SU-DHL-6 (cell line): ENCODE measurements around the gene SULT1A1.

ENCODE experiments used
- H2AFZ ChIP-seq: fragments of 200-600 bp; sonication (generic); 2 replicates; pipeline ENCODE4 v1.6.1; 2014; ENCODE audit warnings: low read depth, mild to moderate bottlenecking, moderate library complexity, mixed read lengths, antibody characterized with exemption, low read length; ENCODE audit not compliant: severe bottlenecking
- H3F3A ChIP-seq: fragments of 200-600 bp; shearing (Covaris generic); 2 replicates; pipeline ENCODE4 v1.6.0; 2016; ENCODE audit warnings: antibody characterized with exemption, mild to moderate bottlenecking; ENCODE audit not compliant: insufficient read depth
- H3K27ac ChIP-seq: fragments of 200-600 bp; sonication (generic); 2 replicates; pipeline ENCODE4 v1.5.1; 2016; ENCODE audit warnings: low read depth, mild to moderate bottlenecking, low read length, moderate library complexity, mixed read lengths
- H3K27me3 ChIP-seq: fragments of 200-600 bp; sonication (generic), shearing (Covaris generic); 2 replicates; pipeline ENCODE4 v1.6.0; 2014; ENCODE audit warnings: mild to moderate bottlenecking, low read length
- H3K36me3 ChIP-seq: fragments of 200-600 bp; sonication (generic); 2 replicates; pipeline ENCODE4 v1.6.1; 2014; ENCODE audit warnings: mild to moderate bottlenecking, low read length, mixed read lengths
- H3K4me2 ChIP-seq: fragments of 300-600, 200-600 bp; shearing (Covaris generic), sonication (generic); 2 replicates; pipeline ENCODE4 v1.6.0; 2014; ENCODE audit warnings: low read length, low read depth, mild to moderate bottlenecking; ENCODE audit not compliant: poor library complexity, severe bottlenecking
- H3K4me3 ChIP-seq: fragments of 200-600 bp; sonication (generic); 2 replicates; pipeline ENCODE4 v1.5.1; 2014; ENCODE audit warnings: antibody characterized with exemption, low read length, mild to moderate bottlenecking, mixed read lengths; ENCODE audit not compliant: insufficient read depth, poor library complexity, severe bottlenecking
- H3K79me2 ChIP-seq: fragments of 200-600 bp; sonication (generic); 2 replicates; pipeline ENCODE4 v1.6.1; 2014; ENCODE audit warnings: mild to moderate bottlenecking, low read length, moderate library complexity; ENCODE audit not compliant: insufficient read depth
- H3K9ac ChIP-seq: fragments of 200-600 bp; sonication (generic); 2 replicates; pipeline ENCODE4 v1.7.0; 2014; ENCODE audit warnings: mild to moderate bottlenecking, low read length
- H3K9me2 ChIP-seq: fragments of 200-600 bp; sonication (generic); replicated peaks from 2 replicates; pipeline ENCODE4 v1.6.1; 2014; ENCODE audit warnings: low read length; ENCODE audit not compliant: insufficient read depth
- H3K9me3 ChIP-seq: fragments of 200-600 bp; sonication (generic); 2 replicates; pipeline ENCODE4 v1.6.1; 2014; ENCODE audit warnings: low read length, mixed read lengths; ENCODE audit not compliant: insufficient read depth
- H4K20me1 ChIP-seq: fragments of 200-600 bp; sonication (generic); 2 replicates; pipeline ENCODE4 v1.6.1; 2014; ENCODE audit warnings: low read depth, mild to moderate bottlenecking, antibody characterized with exemption, low read length, moderate library complexity, mixed read lengths
- EZH2phosphoT487 ChIP-seq: fragments of 200-600 bp; sonication (generic), shearing (Covaris generic); conservative IDR thresholded peaks from 2 replicates; pipeline ENCODE4 v1.6.1; 2018; ENCODE audit warnings: mild to moderate bottlenecking, antibody characterized with exemption, low read length, moderate library complexity, mixed read lengths
- TF ChIP-seq, protein P1 (sequence below): fragments of 200-600 bp; sonication (generic); IDR thresholded peaks from one replicate; pipeline ENCODE4 v1.5.1; 2017; ENCODE audit warnings: antibody characterized with exemption, mild to moderate bottlenecking, low read length, moderate library complexity; ENCODE audit not compliant: insufficient read depth, poor library complexity, severe bottlenecking

The SULT1A1 gene

DNA sequence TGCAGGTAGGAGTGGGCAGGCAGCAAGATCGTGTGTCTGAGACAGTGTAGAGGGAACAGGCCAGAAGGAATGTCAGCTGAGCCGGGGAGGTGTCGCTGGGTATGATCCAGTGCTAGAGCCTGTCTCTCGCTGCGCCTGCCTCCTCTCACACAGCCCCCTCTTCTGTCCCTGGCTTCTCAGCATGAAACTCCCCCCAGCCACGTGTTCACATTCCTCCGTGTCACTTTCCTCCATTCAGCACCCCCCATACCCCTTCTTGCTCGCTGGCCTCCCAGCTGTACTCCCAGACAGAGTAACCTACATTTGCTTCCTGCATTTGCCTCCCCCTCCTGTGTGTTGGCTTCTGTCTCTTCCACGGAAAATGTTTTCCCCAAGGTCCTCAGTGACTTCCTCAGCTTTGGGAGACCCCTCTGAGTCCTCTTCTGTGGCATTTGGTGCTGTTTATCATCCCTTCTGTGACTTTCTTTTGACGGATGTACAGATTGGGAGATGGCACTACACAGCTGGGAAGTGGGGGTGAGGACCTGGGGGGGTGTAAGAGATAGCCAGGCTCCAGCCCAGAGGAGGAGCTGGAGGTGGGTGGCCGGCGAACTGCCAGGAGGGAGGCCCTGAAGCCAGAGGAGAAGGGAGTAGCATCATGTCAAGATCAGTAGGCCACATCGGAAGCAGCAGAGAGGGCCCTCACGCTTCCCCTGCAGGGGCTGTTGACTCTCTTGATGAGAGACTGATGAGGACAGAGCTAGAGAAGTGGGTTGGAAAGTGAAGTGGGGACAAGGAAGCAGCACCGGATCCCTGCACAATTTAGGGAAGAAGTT, 36.9 kb downstream of the SULT1A1 start:
- H3K9me3 ChIP-seq, result no peaks in the 10 kb centered on the region
- H2AFZ ChIP-seq, result no peak overlapping the region
- H3K79me2 ChIP-seq, result peaks cover 36% of the 10 kb centered on the region
- no peaks in the 10 kb centered on the region for H3F3A ChIP-seq
- no peaks in the 10 kb centered on the region for H3K9me2 ChIP-seq
- no peak overlapping the region for H3K9ac ChIP-seq
- no peak overlapping the region for H3K4me2 ChIP-seq
- H3K36me3 ChIP-seq, result no peaks in the 10 kb centered on the region
- no peak overlapping the region for H3K4me3 ChIP-seq
- no peak for TF ChIP-seq EZH2phosphoT487
- TF ChIP-seq, protein P1, sequence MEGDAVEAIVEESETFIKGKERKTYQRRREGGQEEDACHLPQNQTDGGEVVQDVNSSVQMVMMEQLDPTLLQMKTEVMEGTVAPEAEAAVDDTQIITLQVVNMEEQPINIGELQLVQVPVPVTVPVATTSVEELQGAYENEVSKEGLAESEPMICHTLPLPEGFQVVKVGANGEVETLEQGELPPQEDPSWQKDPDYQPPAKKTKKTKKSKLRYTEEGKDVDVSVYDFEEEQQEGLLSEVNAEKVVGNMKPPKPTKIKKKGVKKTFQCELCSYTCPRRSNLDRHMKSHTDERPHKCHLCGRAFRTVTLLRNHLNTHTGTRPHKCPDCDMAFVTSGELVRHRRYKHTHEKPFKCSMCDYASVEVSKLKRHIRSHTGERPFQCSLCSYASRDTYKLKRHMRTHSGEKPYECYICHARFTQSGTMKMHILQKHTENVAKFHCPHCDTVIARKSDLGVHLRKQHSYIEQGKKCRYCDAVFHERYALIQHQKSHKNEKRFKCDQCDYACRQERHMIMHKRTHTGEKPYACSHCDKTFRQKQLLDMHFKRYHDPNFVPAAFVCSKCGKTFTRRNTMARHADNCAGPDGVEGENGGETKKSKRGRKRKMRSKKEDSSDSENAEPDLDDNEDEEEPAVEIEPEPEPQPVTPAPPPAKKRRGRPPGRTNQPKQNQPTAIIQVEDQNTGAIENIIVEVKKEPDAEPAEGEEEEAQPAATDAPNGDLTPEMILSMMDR, result no peak
- H3K27me3 ChIP-seq, result no peaks in the 10 kb centered on the region
- H3K27ac ChIP-seq, result no peak overlapping the region
- H4K20me1 ChIP-seq, result no peaks in the 10 kb centered on the region

DNA sequence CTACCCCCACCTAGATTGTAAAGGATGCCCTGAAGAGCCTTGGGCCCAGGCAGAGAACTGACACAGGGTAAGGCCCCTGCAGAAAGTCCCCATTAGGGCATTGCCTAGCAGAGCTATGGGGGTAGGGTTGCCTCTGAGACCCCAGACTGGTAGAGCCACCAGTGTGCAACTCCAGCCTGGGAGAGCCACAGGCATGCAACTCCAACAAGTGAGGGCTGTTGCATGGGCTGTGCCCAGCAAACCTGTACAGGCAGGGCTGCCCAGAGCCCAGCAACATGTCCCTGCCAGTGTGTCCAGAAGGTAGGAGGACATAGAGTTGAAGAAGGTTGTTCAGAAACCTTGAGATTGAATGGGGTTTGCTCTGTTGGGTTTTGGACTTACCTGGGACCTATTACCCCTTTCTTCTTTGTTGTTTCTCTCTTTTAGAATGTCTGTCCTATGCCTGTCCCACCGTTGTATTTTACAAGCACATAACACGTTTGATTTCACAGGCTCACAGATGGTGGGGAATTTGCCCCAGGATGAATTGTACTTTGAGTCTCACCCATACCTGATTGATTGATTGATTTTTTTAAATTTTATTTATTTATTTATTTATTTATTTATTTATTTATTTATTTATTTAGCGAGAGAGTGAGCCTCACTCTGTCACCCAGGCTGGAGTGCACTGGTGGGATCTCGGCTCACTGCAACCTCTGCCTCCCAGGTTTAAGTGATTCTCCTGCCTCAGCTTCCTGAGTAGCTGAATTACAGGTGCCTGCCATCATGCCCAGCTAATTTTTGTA, 39.7 kb downstream of the SULT1A1 start:
- Histone ChIP-seq H3K27me3 (no peaks in the 10 kb centered on the region), H3K9me2 (no peaks in the 10 kb centered on the region), H3K36me3 (no peaks in the 10 kb centered on the region; the same call in 1 of the 2 replicates), H3K9ac (no peak overlapping the region), H3K4me3 (no peak overlapping the region), H3F3A (no peaks in the 10 kb centered on the region), H3K79me2 (peaks cover 47% of the 10 kb centered on the region), H4K20me1 (no peaks in the 10 kb centered on the region), H2AFZ (no peak overlapping the region), H3K9me3 (no peaks in the 10 kb centered on the region; the same call in 1 of the 2 replicates), H3K4me2 (no peak overlapping the region), H3K27ac (no peak overlapping the region)
- TF ChIP-seq, protein P1, result no peak
- TF ChIP-seq EZH2phosphoT487, result no peak

DNA sequence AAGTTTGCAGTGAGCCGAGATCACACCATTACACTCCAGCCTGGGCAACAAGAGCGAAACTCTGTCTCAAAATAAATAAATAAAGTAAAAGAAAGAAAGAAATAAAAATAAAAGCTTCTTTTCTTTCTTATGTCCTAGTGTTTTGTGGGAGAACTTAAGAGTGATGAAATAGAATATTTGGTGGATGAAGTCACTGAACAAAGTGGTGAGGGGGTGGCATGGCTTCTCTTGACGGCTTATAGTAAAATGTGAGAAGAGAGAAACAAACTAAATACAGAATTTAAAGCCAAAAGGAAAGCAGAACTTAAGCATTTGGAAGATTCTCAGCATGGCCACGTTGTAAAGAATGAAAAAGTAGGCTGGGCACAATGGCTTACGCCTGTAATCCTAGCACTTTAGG, 40.8 kb downstream of the SULT1A1 start:
- no peaks in the 10 kb centered on the region; the same call in 1 of the 2 replicates for H3K9me3 ChIP-seq
- no peaks in the 10 kb centered on the region for H4K20me1 ChIP-seq
- no peaks in the 10 kb centered on the region; the same call in 1 of the 2 replicates for H3K36me3 ChIP-seq
- no peaks in the 10 kb centered on the region for H3F3A ChIP-seq
- no peak overlapping the region for H3K9ac ChIP-seq
- no peak overlapping the region for H2AFZ ChIP-seq
- H3K4me2 ChIP-seq, result no peak overlapping the region
- H3K4me3 ChIP-seq, result no peak overlapping the region
- no peaks in the 10 kb centered on the region for H3K9me2 ChIP-seq
- TF ChIP-seq EZH2phosphoT487, result no peak
- TF ChIP-seq, protein P1, result no peak
- H3K27ac ChIP-seq, result no peak overlapping the region
- no peaks in the 10 kb centered on the region for H3K27me3 ChIP-seq
- peaks cover 54% of the 10 kb centered on the region for H3K79me2 ChIP-seq
